Neural cell (in vitro differentiated cells): ENCODE results near the gene CACNA1D. TPM values are rescaled to one million over a fixed set of nuclear protein-coding genes. Genes with fewer than 3 reads are reported as not detected.

ENCODE experiments used
- H2AFZ ChIP-seq: fragments of 200-600, 300-800 bp; sonication (generic), shearing (Covaris generic); 2 replicates; pipeline ENCODE4 v1.6.0; 2014; ENCODE audit warnings: low read depth, mild to moderate bottlenecking, antibody characterized with exemption, low read length, moderate library complexity
- H3F3A ChIP-seq: fragments of 200-600 bp; shearing (Covaris generic); 2 replicates; pipeline ENCODE4 v1.6.1; 2016; ENCODE audit warnings: mild to moderate bottlenecking, moderate library complexity, mixed read lengths, antibody characterized with exemption, low read length; ENCODE audit not compliant: insufficient read depth, poor library complexity, severe bottlenecking
- H3K27ac ChIP-seq: fragments of 200-600, 300-800 bp; sonication (generic), shearing (Covaris generic); 2 replicates; pipeline ENCODE4 v1.5.1; 2014; ENCODE audit warnings: mild to moderate bottlenecking, low read length, moderate library complexity
- H3K27me3 ChIP-seq: fragments of 300-800, 200-600 bp; sonication (generic), shearing (Covaris generic); 2 replicates; pipeline ENCODE4 v1.6.0; 2014; ENCODE audit warnings: mild to moderate bottlenecking, low read depth, low read length, moderate library complexity; ENCODE audit not compliant: insufficient read depth
- H3K36me3 ChIP-seq: fragments of 300-800, 200-600 bp; sonication (generic), shearing (Covaris generic); 2 replicates; pipeline ENCODE4 v1.5.1; 2014; ENCODE audit warnings: mild to moderate bottlenecking, antibody characterized with exemption, low read length, moderate library complexity; ENCODE audit not compliant: insufficient read depth
- H3K4me2 ChIP-seq: fragments of 300-800, 200-600 bp; sonication (generic), shearing (Covaris generic); 2 replicates; pipeline ENCODE4 v1.6.0; 2014; ENCODE audit warnings: mild to moderate bottlenecking, low read length
- H3K4me3 ChIP-seq: fragments of 300-800, 200-600 bp; sonication (generic), shearing (Covaris generic); 2 replicates; pipeline ENCODE4 v1.5.1; 2014; ENCODE audit warnings: mild to moderate bottlenecking, low read length, moderate library complexity
- H3K79me2 ChIP-seq: fragments of 200-600 bp; shearing (Covaris generic); replicated peaks from 2 replicates; pipeline ENCODE4 v1.6.0; 2014; ENCODE audit warnings: mild to moderate bottlenecking, low read length, moderate library complexity; ENCODE audit not compliant: insufficient read depth
- H3K9ac ChIP-seq: fragments of 300-800, 200-600 bp; sonication (generic), shearing (Covaris generic); 2 replicates; pipeline ENCODE4 v1.6.1; 2016; ENCODE audit warnings: mild to moderate bottlenecking, low read length, mixed read lengths
- H3K9me2 ChIP-seq: fragments of 200-600 bp; shearing (Covaris generic); 2 replicates; pipeline ENCODE4 v1.6.1; 2016; ENCODE audit warnings: mild to moderate bottlenecking, low read length, mixed read lengths; ENCODE audit not compliant: insufficient read depth
- H3K9me3 ChIP-seq: fragments of 200-600, 300-800 bp; sonication (generic), shearing (Covaris generic); 2 replicates; pipeline ENCODE4 v1.6.1; 2016; ENCODE audit warnings: mild to moderate bottlenecking, mixed run types, low read length, moderate library complexity, mixed read lengths
- H4K20me1 ChIP-seq: fragments of 200-600 bp; shearing (Covaris generic); 2 replicates; pipeline ENCODE4 v1.6.1; 2016; ENCODE audit warnings: mild to moderate bottlenecking, mixed run types; ENCODE audit not compliant: insufficient read depth
- EP300 ChIP-seq: fragments of 450-650 bp; conservative IDR thresholded peaks from 2 replicates; pipeline ENCODE4 v1.6.1; 2014; ENCODE audit warnings: antibody characterized with exemption, mild to moderate bottlenecking, moderate library complexity; ENCODE audit not compliant: poor library complexity, severe bottlenecking
- EZH2 ChIP-seq: fragments of 200-600, 300-800 bp; shearing (Covaris generic), sonication (generic); IDR thresholded peaks from 2 replicates; pipeline ENCODE4 v1.6.1; 2014; ENCODE audit warnings: antibody characterized with exemption, low read length, borderline replicate concordance, mild to moderate bottlenecking; ENCODE audit not compliant: insufficient read depth, poor library complexity, severe bottlenecking
- MXI1 ChIP-seq: fragments of 450-650 bp; conservative IDR thresholded peaks from 2 replicates; pipeline ENCODE4 v1.6.1; 2014; ENCODE audit warnings: antibody characterized with exemption, mild to moderate bottlenecking; ENCODE audit not compliant: poor library complexity, severe bottlenecking
- POLR2AphosphoS5 ChIP-seq: IDR thresholded peaks from 2 replicates; pipeline ENCODE4 v1.6.1; 2012
- RAD21 ChIP-seq: fragments of 450-650 bp; conservative IDR thresholded peaks from 2 replicates; pipeline ENCODE4 v1.6.1; 2014; ENCODE audit warnings: antibody characterized with exemption, mild to moderate bottlenecking, moderate library complexity
- SMC3 ChIP-seq: fragments of 450-650 bp; conservative IDR thresholded peaks from 2 replicates; pipeline ENCODE4 v1.6.1; 2014; ENCODE audit warnings: antibody characterized with exemption, mild to moderate bottlenecking, moderate library complexity; ENCODE audit not compliant: poor library complexity
- TAF1 ChIP-seq: IDR thresholded peaks from 2 replicates; pipeline ENCODE4 v1.6.1; 2012; ENCODE audit warnings: low read depth
- polyA plus RNA-seq: library from polyadenylated mRNA; depleted of rRNA; stranded (reverse); fragments of >200 nt; gene quantifications from 2 replicates; pipeline ENCODE4 v1.2.3, GENCODE V29; 2014
- TF ChIP-seq, protein P1 (sequence below): fragments of 450-650 bp; IDR thresholded peaks from 2 replicates; pipeline ENCODE4 v1.5.1; 2014; ENCODE audit warnings: antibody characterized with exemption, mild to moderate bottlenecking, moderate library complexity; ENCODE audit not compliant: poor library complexity, severe bottlenecking
- TF ChIP-seq, protein P2 (sequence below): IDR thresholded peaks from 2 replicates; pipeline ENCODE4 v1.6.1; 2012; ENCODE audit warnings: borderline replicate concordance

CACNA1D gene
- polyA plus RNA-seq, 1 donor from 2014 or later, result 22.5 TPM

DNA sequence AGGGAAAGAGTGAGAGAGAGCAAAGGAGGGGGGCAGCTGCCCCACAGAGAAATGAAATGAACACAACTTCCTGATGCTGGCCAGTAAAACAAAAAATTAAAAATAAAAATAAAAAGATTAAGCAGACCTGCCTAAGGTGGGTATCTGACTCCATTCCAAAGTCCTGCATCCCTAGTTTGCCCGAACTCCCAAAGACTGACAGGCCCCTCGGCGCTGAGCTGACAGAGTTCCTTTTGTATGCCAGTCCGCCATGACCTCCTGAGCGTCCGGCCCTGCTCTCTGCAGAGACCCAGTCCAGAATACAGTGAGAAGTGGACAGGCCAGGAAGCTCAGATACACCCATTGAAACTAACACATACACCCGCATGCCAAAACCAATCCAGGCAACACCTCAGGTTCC lies 296.9 kb downstream of the CACNA1D start:
- no peaks in the 10 kb centered on the region for H3K9me2 ChIP-seq
- no peak overlapping the region for H2AFZ ChIP-seq
- no peak overlapping the region for H3K4me2 ChIP-seq
- no peak overlapping the region for H3K27ac ChIP-seq
- H3K27me3 ChIP-seq, result no peaks in the 10 kb centered on the region
- no peaks in the 10 kb centered on the region for H3K36me3 ChIP-seq
- H4K20me1 ChIP-seq, result no peaks in the 10 kb centered on the region
- H3K9ac ChIP-seq, result no peak overlapping the region
- no peaks in the 10 kb centered on the region for H3K9me3 ChIP-seq
- no peaks in the 10 kb centered on the region for H3K79me2 ChIP-seq
- no peaks in the 10 kb centered on the region for H3F3A ChIP-seq
- H3K4me3 ChIP-seq, result no peak overlapping the region
- TF ChIP-seq, protein P1, sequence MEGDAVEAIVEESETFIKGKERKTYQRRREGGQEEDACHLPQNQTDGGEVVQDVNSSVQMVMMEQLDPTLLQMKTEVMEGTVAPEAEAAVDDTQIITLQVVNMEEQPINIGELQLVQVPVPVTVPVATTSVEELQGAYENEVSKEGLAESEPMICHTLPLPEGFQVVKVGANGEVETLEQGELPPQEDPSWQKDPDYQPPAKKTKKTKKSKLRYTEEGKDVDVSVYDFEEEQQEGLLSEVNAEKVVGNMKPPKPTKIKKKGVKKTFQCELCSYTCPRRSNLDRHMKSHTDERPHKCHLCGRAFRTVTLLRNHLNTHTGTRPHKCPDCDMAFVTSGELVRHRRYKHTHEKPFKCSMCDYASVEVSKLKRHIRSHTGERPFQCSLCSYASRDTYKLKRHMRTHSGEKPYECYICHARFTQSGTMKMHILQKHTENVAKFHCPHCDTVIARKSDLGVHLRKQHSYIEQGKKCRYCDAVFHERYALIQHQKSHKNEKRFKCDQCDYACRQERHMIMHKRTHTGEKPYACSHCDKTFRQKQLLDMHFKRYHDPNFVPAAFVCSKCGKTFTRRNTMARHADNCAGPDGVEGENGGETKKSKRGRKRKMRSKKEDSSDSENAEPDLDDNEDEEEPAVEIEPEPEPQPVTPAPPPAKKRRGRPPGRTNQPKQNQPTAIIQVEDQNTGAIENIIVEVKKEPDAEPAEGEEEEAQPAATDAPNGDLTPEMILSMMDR, result no peak
- TF ChIP-seq EP300, result no peak
- no peak for TF ChIP-seq MXI1
- TF ChIP-seq POLR2AphosphoS5, result no peak
- TF ChIP-seq EZH2, result no peak
- TF ChIP-seq SMC3, result no peak
- no peak for TF ChIP-seq RAD21
- TF ChIP-seq, protein P2, sequence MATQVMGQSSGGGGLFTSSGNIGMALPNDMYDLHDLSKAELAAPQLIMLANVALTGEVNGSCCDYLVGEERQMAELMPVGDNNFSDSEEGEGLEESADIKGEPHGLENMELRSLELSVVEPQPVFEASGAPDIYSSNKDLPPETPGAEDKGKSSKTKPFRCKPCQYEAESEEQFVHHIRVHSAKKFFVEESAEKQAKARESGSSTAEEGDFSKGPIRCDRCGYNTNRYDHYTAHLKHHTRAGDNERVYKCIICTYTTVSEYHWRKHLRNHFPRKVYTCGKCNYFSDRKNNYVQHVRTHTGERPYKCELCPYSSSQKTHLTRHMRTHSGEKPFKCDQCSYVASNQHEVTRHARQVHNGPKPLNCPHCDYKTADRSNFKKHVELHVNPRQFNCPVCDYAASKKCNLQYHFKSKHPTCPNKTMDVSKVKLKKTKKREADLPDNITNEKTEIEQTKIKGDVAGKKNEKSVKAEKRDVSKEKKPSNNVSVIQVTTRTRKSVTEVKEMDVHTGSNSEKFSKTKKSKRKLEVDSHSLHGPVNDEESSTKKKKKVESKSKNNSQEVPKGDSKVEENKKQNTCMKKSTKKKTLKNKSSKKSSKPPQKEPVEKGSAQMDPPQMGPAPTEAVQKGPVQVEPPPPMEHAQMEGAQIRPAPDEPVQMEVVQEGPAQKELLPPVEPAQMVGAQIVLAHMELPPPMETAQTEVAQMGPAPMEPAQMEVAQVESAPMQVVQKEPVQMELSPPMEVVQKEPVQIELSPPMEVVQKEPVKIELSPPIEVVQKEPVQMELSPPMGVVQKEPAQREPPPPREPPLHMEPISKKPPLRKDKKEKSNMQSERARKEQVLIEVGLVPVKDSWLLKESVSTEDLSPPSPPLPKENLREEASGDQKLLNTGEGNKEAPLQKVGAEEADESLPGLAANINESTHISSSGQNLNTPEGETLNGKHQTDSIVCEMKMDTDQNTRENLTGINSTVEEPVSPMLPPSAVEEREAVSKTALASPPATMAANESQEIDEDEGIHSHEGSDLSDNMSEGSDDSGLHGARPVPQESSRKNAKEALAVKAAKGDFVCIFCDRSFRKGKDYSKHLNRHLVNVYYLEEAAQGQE, result no peak
- no peak for TF ChIP-seq TAF1

DNA sequence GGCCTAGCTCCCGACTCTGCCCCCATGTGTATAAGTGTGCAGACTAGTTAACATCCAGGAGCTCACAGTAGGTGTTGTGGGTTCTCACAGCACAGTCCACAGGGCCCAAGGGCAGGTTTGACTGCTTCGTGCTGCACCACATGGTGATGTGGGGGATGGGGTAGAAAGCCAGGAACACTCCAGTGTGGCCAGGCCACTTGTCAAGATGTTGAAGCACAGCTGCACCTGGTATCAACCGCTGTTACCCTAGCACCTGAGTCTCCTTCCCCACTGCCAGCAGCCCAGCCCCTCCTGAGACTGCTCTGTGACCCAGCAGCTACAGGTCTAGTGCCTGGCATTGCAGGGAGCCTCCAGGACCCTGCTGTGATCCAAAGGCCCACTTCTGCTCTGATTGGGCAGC lies 298.5 kb downstream of the CACNA1D start:
- H4K20me1 ChIP-seq, result no peaks in the 10 kb centered on the region
- no peaks in the 10 kb centered on the region for H3F3A ChIP-seq
- no peak for TF ChIP-seq MXI1
- no peak for TF ChIP-seq SMC3
- TF ChIP-seq EP300, result no peak
- TF ChIP-seq, protein P1, result no peak
- no peak for TF ChIP-seq TAF1
- no peak for TF ChIP-seq POLR2AphosphoS5
- TF ChIP-seq EZH2, result no peak
- TF ChIP-seq RAD21, result no peak
- TF ChIP-seq, protein P2, result no peak
- no peaks in the 10 kb centered on the region for H3K36me3 ChIP-seq
- no peaks in the 10 kb centered on the region for H3K9me2 ChIP-seq
- no peak overlapping the region for H3K4me3 ChIP-seq
- H3K9ac ChIP-seq, result no peak overlapping the region
- no peak overlapping the region for H2AFZ ChIP-seq
- H3K9me3 ChIP-seq, result no peaks in the 10 kb centered on the region
- H3K27me3 ChIP-seq, result no peaks in the 10 kb centered on the region
- no peak overlapping the region for H3K27ac ChIP-seq
- H3K4me2 ChIP-seq, result no peak overlapping the region
- no peaks in the 10 kb centered on the region for H3K79me2 ChIP-seq
